Activated CD8-positive, alpha-beta memory T cell treated with anti-CD3 and anti-CD28 coated beads for 48 hours (primary cell): Measurements from ENCODE around the gene RPAP2.
"Not testable (repeated sequence)": the region's sequence is repeated elsewhere in the genome, so short reads cannot be mapped to it uniquely, and the experiment has no call there.

Experiments
- DNase-seq, 3 experiments: peaks; one replicate each; pipeline ENCODE4 v3.0.0-alpha.2; 2020; ENCODE audit warnings: low read depth in 2 of 3, low spot score in 2 of 3

The RPAP2 gene

GRCh38 chr1:92298573-92299476 is at the start of gene RPAP2, which contains the start of gene GLMN:
Gene RPAP2, plus strand, starts transcription at chr1:92299059. Its CDS starts 15 bp downstream, at chr1:92299074.
Gene GLMN, minus strand, starts transcription at chr1:92298987. Its CDS starts 988 bp downstream, at chr1:92297999.
- DNase-seq, result peak; percentile 52 to 79 (median 62)

- not testable (repeated sequence) for DNase-seq
Observed at GRCh38 chr1:92254714-92255113, 44.1 kb upstream of the RPAP2 start.

GRCh38 chr1:92259350-92259749 is 39.5 kb upstream of the RPAP2 start:
- DNase-seq, result no peak

GRCh38 chr1:92262516-92262915 is 36.3 kb upstream of the RPAP2 start:
- DNase-seq, result no peak

GRCh38 chr1:92273039-92273438 is 25.8 kb upstream of the RPAP2 start:
- no peak for DNase-seq

- DNase-seq, result no peak
Observed at GRCh38 chr1:92274939-92275338, 23.9 kb upstream of the RPAP2 start.

GRCh38 chr1:92276082-92276481 is 22.8 kb upstream of the RPAP2 start:
- DNase-seq, result no peak

DNA sequence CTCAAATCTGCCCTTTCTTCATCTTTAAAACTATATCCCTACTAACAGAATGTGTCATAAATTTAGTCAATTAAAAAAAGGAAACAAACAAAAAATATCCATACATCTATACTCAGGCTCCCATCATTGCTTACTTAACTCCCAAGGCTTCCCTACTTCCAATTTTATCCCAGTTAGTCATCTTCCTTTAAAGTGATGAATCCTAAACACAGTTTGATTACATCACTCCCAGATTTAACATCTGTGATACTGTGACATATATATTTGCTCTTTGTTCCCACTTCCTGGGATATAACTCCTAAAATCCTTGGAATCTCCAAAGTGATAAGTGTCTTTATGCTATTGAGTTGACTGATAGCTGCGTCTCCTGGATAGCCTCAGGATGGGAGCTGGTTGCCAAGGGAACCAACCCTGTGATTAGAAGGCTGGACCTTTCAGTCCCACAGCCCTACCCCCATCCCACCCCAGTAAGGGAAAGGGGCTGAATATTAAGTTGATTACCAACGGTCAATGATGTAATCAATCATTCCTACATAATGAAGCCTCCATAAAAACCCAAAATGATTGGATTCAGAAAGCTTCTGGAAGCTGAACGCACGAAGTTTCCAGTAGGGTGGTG is 21.6 kb upstream of the RPAP2 start:
- DNase-seq, result no peak

DNA sequence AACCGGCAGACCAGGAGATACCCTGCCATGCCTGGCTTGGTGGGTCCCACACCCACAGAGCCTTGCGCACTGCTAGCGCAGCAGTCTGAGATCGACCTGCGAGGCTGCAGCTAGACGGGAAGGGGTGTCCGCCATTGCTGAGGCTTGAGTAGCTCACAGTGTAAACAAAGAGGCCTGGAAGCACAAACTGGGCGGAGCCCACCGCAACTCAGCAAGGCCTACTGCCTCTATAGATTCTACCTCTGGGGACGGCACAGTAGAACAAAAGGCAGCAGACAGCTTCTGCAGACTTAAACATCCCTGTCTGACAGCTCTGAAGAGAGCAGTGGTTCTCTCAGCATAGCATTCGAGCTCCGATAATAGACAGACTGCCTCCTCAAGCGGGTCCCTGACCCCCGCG is 19.1 kb upstream of the RPAP2 start:
- not testable (repeated sequence) for DNase-seq

DNA sequence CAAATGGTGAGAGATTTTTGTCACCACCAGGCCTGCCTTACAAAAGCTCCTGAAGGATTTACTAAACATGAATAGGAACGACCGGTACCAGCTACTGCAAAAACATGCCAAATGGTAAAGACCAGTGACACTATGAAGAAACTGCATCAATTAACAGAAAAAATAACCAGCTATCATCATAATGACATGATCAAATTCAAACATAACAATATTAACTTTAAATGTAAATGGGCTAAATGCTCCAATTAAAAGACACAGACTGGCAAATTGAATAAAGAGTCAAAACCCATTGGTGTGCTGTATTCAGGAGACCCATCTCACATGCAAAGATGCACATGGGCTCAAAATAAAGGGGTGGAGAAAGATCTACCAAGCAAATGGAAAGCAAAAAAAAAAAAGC is 17.4 kb upstream of the RPAP2 start:
- not testable (repeated sequence) for DNase-seq

DNA sequence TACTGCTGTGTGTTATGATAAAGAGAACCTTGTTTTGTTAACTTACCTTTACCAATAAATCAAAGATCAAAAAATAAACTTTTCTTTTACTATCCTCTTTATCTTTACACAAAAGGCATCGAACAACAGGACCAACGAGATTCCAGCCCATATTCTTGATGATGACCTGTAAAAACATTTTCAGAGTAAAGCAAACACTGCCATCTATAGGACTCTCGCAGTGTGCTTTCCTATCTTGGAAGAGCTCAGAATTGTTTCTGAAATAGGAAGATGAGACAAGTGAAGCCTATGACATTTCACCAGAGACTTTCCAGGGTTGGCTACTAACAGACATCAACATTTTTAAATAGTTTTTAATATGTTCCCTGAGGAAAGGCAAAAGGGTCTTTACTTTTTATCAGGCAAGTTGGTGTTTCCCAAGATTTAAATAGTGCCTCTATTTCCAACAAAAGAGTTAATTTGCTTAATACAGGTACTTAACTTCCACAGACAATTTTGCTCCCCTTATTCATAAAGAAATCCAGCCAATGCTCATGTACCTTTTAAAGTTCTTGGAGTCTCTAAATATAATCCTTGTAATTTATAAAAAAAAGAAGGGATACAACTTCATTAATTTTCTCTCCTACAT is 7.4 kb upstream of the RPAP2 start:
- DNase-seq, result no peak

- no peak for DNase-seq
Observed at GRCh38 chr1:92298213-92298572, 666 bp upstream of the RPAP2 start.

GRCh38 chr1:92299477-92300150 is 755 bp downstream of the RPAP2 start:
- DNase-seq, result no peak

DNA sequence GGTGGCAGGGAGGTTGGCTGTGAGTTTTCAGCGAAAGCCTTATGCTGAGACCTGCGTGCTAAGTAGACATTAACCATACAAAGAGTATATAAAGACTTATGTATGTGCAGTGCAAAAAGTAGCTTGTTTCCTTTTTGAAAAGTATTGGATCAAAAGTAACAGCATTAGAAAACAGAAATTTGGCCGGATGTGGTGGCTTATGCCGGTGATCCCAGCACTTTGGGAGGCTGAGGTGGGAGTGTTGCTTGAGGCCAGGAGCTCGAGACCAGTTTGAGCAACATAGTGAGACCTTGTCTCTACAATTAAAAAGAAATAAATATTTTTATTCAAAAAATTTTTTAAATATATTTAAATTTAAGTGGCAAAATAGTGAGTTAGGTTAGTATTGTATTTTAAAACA is 2.2 kb downstream of the RPAP2 start:
- no peak for DNase-seq

DNA sequence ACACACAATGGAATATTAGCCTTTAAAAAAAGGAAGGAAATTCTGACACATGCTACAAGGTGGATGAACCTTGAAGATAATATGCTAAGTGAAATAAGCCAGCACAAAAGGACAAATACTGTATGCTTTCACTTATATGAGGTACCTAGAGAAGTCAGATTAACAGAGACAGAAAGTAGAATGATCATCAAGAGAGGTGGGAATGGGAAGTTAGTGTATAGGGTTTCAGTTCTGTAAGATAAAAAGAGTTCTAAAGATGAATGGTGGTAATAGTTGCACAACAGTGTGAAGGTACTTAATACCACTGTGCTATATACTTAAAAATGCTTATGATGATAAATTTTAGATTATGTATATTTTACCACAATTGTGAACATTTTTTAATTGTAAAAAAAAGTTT is 7.2 kb downstream of the RPAP2 start:
- no peak for DNase-seq

DNA sequence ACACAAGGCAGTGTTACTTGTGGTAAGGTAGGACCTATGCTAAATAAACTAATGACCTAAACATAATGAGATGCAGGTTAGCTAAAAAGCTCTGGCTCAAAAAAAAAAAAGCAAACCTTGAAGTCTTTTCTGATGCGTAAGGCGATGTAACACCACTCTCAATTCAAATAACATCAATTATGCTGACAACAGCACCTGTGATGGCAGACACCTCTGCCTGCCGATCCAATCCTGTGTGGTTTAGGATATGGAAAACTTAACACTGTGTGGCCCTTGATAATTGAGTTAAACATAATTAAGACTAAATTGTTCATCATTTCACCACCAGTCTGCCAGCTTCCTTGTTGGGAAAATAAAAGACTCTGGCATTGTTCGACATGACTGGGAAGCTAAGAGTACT is 9.1 kb downstream of the RPAP2 start:
- no peak for DNase-seq

GRCh38 chr1:92310185-92310597 is 11.3 kb downstream of the RPAP2 start:
- DNase-seq, result no peak

- DNase-seq, result no peak
Observed at GRCh38 chr1:92314024-92314423, 15.2 kb downstream of the RPAP2 start.

DNA sequence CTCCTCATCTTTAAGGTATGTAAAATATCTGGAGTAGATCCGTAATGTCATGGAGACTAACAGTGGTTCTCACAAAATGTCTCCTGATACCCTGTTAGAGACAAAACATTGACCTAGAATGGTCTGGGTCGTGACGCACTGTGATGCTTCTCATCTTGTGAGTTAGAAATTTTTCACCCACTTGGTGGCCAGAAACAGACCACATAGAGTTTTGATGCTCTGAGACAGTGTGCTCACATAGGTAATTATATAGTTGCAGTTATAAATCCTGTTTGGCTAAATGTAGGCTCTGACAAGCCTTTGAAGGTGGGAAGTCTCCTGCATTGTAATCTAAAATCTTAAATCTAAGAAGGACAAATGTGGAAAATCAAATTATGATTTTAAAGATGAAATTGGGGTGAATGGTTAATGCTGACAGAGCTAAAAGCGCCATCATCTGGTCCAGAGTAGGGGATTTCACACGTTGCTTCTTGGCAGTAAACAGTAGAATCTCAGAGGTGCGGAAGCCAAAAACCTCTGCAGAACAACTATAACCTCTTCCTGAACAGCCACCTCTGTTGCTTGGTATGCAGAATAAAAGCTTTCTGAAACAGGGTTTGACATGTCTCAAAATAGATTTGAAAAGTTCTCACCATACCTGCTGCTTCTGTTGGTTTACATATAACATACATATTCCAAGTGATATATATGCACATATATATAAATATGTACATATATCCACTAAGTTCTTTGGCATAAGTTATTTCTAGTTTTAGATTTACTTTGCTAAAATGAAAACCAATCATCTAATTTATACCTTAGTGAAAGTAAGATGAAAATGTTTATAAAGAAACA is 17.1 kb downstream of the RPAP2 start:
- peak in 1 of 3 experiments; percentile 12 for DNase-seq

- DNase-seq, result no peak
Observed at GRCh38 chr1:92317836-92318493, 19.1 kb downstream of the RPAP2 start.
